ENCODE results near the gene DPH3.

DPH3 gene

GRCh38 chr3:16253601-16254000 is 11.1 kb downstream of the DPH3 start:
- DNase-seq, result no peak

GRCh38 chr3:16252988-16253387 is 11.8 kb downstream of the DPH3 start:
- DNase-seq, result no peak

- DNase-seq, result no peak
Observed at GRCh38 chr3:16252243-16252978, 12.3 kb downstream of the DPH3 start.

- no peak for DNase-seq
Observed at GRCh38 chr3:16251316-16252085, 13.2 kb downstream of the DPH3 start.

- DNase-seq, result no peak
Observed at GRCh38 chr3:16249886-16250285, 14.9 kb downstream of the DPH3 start.

GRCh38 chr3:16249336-16249735 is 15.4 kb downstream of the DPH3 start:
- no peak for DNase-seq

- DNase-seq, result no peak
Observed at GRCh38 chr3:16248556-16248955, 16.2 kb downstream of the DPH3 start.

- DNase-seq, result peak; percentile 69
Observed at GRCh38 chr3:16247282-16248061, 17.3 kb downstream of the DPH3 start.

GRCh38 chr3:16245609-16246008 is 19.1 kb downstream of the DPH3 start:
- no peak for DNase-seq

- no peak for DNase-seq
Observed at GRCh38 chr3:16243706-16244490, 20.8 kb downstream of the DPH3 start.

- DNase-seq, result no peak
Observed at GRCh38 chr3:16242177-16242576, 22.6 kb downstream of the DPH3 start.

GRCh38 chr3:16241225-16241624 is 23.5 kb downstream of the DPH3 start:
- no peak for DNase-seq

- no peak for DNase-seq
Observed at GRCh38 chr3:16240229-16241023, 24.3 kb downstream of the DPH3 start.

- DNase-seq, result no peak
Observed at GRCh38 chr3:16239780-16240179, 25.0 kb downstream of the DPH3 start.

GRCh38 chr3:16239086-16239770 is 25.5 kb downstream of the DPH3 start:
- DNase-seq, result no peak

GRCh38 chr3:16236856-16237393 is 27.8 kb downstream of the DPH3 start:
- DNase-seq, result no peak

- no peak for DNase-seq
Observed at GRCh38 chr3:16236030-16236639, 28.6 kb downstream of the DPH3 start.

GRCh38 chr3:16234281-16234680 is 30.5 kb downstream of the DPH3 start:
- DNase-seq, result no peak

GRCh38 chr3:16233806-16234205 is 30.9 kb downstream of the DPH3 start:
- DNase-seq, result no peak

GRCh38 chr3:16231983-16232382 is 32.8 kb downstream of the DPH3 start:
- DNase-seq, result no peak

- no peak for DNase-seq
Observed at GRCh38 chr3:16229681-16230080, 35.1 kb downstream of the DPH3 start.

Measured in NCI-H1930 (cell line).